Skeletal muscle satellite cell (primary cell): ENCODE results near the gene ADAMTSL2.

Experiments
- H3K27me3 ChIP-seq: 2 replicates; pipeline ENCODE4 v1.7.0; 2013; ENCODE audit warnings: low read length; ENCODE audit not compliant: control insufficient read depth, insufficient read depth
- H3K36me3 ChIP-seq: 2 replicates; pipeline ENCODE4 v1.7.0; 2013; ENCODE audit warnings: mild to moderate bottlenecking, control low read depth, low read length; ENCODE audit not compliant: insufficient read depth
- H3K4me1 ChIP-seq: 2 replicates; pipeline ENCODE4 v1.7.0; 2013; ENCODE audit warnings: low read length; ENCODE audit not compliant: control insufficient read depth, insufficient read depth
- H3K4me2 ChIP-seq: 2 replicates; pipeline ENCODE4 v1.7.0; 2013; ENCODE audit warnings: mild to moderate bottlenecking, low read length
- H3K4me3 ChIP-seq: 2 replicates; pipeline ENCODE4 v1.7.0; 2013; ENCODE audit warnings: low read length
- H3K9ac ChIP-seq: 2 replicates; pipeline ENCODE4 v1.7.0; 2013; ENCODE audit warnings: mild to moderate bottlenecking, low read depth, low read length, moderate library complexity
- H3K9me3 ChIP-seq: replicated peaks from 2 replicates; pipeline ENCODE4 v1.7.0; 2013; ENCODE audit warnings: mild to moderate bottlenecking, control low read depth, low read length

Gene ADAMTSL2

DNA sequence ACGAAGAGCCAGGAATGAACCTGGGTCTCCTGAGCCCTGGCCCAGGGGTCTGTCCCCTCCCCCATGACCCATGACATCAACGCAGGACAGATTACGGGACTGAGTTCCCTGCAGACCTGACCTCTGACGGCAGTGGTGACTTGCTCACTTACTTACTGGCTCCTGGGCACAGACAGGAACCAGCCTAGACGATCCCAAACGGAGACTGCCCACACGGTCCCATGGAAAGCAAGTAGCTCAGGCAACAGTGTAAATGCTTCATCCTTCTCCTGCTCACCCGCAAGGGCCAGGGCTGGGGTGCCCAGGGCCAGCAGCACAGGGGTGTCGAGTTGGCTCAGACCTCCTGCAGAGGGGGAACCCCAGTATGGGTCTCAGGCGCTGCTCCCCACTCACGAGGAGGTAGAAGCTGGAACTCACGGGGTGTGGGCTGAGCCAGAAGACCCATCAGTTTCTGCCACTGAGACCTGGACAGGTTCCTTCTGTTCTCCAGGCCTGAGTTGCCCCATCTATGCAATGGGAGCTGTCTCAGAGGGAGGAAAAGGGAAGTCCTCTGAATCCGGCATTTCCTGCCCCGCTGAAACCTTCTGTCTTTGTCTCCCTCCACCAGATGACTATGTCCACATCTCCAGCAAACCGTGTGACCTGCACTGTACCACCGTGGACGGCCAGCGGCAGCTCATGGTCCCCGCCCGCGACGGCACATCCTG, 5.6 kb downstream of the ADAMTSL2 start:
- Histone ChIP-seq H3K36me3 (no peaks in the 10 kb centered on the region), H3K4me2 (peak overlapping the region; percentile 55), H3K4me3 (no peak overlapping the region), H3K27me3 (peaks cover 69% of the 10 kb centered on the region), H3K4me1 (no peaks in the 10 kb centered on the region), H3K9ac (no peak overlapping the region), H3K9me3 (no peaks in the 10 kb centered on the region)

DNA sequence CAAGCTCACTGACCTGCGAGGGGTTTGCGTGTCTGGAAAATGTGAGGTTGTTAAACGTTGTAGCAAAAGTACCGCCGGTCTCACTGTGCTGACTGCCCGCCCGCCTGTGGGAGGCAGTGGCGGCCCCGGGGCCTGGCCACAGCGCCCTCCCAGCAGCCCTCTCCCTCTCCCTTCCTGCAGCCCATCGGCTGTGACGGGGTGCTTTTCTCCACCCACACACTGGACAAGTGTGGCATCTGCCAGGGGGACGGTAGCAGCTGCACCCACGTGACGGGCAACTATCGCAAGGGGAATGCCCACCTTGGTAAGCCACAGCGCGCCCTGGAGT, 6.2 kb downstream of the ADAMTSL2 start:
- no peaks in the 10 kb centered on the region for H3K4me1 ChIP-seq
- no peaks in the 10 kb centered on the region for H3K36me3 ChIP-seq
- no peaks in the 10 kb centered on the region for H3K9me3 ChIP-seq
- H3K27me3 ChIP-seq = peaks cover 70% of the 10 kb centered on the region
- H3K4me2 ChIP-seq = no peak overlapping the region
- H3K4me3 ChIP-seq = no peak overlapping the region
- H3K9ac ChIP-seq = no peak overlapping the region

DNA sequence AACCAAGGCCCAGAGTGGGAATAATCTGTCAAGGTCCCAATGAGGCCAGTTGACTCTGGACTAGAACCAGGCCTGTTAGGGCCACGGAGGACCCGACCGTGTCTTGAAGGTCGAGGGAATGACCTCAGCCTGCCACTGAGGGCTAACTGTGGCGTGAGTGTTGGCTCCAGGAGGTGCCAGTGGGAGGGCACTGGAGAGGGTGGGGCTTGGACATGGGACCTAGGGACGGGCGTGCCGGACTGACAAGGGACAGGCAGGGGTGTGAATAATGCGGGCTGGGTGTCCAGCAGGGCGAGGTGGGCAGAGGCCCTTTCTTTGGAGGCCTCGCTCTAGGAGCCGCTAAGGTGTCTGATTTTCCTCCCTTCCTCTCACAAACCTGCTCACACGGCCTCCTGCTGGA, 7.5 kb downstream of the ADAMTSL2 start:
- Histone ChIP-seq H3K9me3 (no peaks in the 10 kb centered on the region), H3K4me2 (no peak overlapping the region), H3K4me3 (no peak overlapping the region), H3K27me3 (peaks cover 58% of the 10 kb centered on the region), H3K4me1 (no peaks in the 10 kb centered on the region), H3K9ac (no peak overlapping the region), H3K36me3 (no peaks in the 10 kb centered on the region)

DNA sequence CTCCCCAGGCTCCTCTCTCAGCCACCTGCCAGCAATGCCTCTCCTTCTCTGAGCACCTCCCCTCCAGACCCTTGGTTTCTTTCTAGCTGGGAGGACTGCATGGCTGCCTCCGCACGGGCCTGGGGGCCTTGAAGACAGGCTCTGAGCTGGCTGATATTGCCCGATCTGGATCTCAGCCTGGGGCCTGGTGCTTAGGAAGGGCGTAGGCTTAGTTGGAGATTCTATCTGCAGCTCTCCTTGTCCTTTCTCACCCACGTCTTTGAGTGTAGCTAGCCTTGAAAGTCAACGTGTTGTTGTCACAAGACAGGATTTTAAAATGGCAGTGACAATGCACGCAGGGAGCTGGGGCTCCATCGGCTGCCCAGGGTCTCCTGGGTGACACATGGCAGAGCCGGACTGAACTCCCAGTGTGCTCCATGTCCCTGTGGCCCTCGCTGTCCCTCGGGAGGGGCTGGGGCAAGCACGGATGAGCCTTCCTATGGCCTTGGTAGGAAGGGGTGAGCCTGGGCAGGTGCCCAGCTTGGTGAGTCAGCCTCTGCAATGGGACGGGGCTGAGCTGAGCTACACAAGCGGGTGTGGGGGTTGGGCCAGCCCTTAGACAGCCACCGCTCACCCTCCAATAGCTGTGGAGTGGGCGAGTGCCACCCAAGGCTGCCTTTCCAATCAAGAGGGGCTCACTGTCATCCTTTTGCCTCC, 9.4 kb downstream of the ADAMTSL2 start:
- Histone ChIP-seq H3K4me1 (no peaks in the 10 kb centered on the region), H3K27me3 (peaks cover 44% of the 10 kb centered on the region), H3K36me3 (no peaks in the 10 kb centered on the region), H3K4me2 (no peak overlapping the region), H3K9me3 (no peaks in the 10 kb centered on the region), H3K4me3 (no peak overlapping the region), H3K9ac (no peak overlapping the region)

DNA sequence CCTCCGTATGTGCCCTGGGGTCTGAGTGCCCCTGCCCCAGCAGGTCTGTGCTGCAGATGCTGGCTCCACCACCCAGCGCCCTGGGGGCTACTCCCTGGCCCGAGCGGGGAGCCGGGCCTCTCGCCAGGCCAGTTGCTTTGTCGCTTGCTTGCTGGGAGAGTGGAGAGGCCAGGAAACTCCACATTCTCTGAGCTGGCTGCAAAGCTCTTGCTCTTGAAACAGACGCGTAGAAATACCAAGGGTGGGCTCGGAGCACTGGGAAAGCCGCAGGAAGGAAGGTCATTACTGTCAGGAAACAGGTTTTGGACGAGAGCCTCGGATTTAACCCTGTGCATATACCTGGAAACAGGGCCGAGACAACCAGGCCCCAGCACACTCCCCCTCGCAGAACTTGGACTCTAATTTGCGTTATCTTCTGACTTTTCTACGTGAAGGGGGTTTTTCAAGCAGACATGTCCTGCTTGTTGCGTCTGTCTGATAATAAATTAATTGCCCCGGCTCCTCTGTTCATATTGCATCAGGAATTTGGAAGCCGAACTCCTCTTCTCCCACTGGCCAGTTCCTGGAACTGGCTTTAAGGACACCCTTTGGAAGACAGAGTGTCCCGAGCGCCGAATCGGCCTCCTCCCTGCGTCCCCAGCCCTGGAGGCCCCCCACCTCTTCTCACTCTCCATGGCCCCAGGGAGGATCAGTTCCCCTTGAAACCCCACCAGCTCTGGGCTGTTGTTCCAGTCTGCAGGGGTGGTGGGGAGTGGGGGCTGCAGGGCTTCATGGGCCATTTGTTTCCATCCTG, 11.2 kb downstream of the ADAMTSL2 start:
- Histone ChIP-seq H3K36me3 (no peaks in the 10 kb centered on the region), H3K27me3 (peaks cover 43% of the 10 kb centered on the region), H3K4me1 (no peaks in the 10 kb centered on the region), H3K4me2 (no peak overlapping the region), H3K4me3 (no peak overlapping the region), H3K9ac (no peak overlapping the region), H3K9me3 (no peaks in the 10 kb centered on the region)

DNA sequence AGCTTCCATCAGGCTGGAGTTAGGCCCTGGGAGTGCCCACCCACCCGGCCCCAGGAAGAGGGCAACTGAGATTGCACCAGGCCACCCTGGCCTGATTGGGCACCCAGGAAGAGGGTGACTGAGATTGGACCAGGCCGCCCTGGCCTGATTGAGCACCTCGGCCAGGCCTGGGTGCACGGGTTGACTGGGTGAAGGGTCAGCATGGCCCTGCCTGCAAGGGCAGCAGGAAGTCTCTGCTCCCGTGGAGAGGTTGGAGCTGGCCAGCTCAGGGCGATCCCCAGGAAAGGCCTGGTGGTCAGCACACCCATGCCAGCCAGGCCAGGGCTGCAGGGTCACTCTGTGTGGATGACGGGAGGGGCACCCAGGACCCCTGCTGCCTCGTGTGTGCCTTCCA, 11.8 kb downstream of the ADAMTSL2 start:
- Histone ChIP-seq H3K4me1 (no peaks in the 10 kb centered on the region), H3K27me3 (peaks cover 49% of the 10 kb centered on the region), H3K4me2 (no peak overlapping the region), H3K9me3 (no peaks in the 10 kb centered on the region), H3K9ac (no peak overlapping the region), H3K4me3 (no peak overlapping the region), H3K36me3 (no peaks in the 10 kb centered on the region)

DNA sequence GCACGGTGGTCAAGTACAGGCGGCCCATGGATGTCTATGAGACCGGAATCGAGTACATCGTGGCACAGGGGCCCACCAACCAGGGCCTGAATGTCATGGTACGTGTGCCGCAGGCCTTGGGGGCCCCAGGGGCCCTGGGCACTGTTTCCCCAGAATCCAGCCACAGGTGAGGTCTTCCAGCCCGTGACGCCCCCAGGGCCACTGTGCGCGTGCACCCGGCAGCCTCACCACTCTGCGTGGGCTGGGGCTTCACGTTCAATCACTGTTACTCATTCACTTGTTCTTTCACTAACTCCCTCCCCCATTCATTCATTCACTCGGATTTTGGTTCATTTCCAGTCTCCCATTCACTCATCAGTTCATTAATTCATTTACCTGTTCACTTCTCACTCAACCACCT, 12.6 kb downstream of the ADAMTSL2 start:
- H3K9ac ChIP-seq = no peak overlapping the region
- H3K4me2 ChIP-seq = no peak overlapping the region
- no peaks in the 10 kb centered on the region for H3K9me3 ChIP-seq
- no peak overlapping the region for H3K4me3 ChIP-seq
- H3K36me3 ChIP-seq = no peaks in the 10 kb centered on the region
- peaks cover 45% of the 10 kb centered on the region for H3K27me3 ChIP-seq
- no peaks in the 10 kb centered on the region for H3K4me1 ChIP-seq

DNA sequence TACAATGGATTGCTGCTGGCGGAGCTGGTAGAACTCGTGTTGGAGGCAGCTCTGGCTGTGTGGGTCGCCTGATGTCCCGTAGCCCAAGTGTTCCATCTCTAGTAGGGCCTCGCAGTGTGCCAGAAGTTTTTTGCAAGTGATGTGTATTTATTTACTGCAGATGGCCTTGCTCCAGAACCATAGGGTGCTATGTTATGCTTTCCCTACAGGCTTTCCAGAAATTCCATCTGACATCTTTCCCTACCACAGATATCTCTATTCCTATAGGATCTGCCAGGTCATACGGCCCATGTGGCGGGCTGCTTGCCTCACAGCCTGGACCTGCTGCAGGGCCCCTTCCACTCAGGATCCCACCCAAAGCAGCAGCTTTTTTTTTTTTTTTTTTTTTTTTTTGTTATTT, 16.9 kb downstream of the ADAMTSL2 start:
- H3K4me1 ChIP-seq = no peaks in the 10 kb centered on the region
- H3K4me2 ChIP-seq = no peak overlapping the region
- no peaks in the 10 kb centered on the region for H3K9me3 ChIP-seq
- H3K36me3 ChIP-seq = no peaks in the 10 kb centered on the region
- no peak overlapping the region for H3K4me3 ChIP-seq
- H3K9ac ChIP-seq = no peak overlapping the region
- peaks cover 32% of the 10 kb centered on the region for H3K27me3 ChIP-seq

DNA sequence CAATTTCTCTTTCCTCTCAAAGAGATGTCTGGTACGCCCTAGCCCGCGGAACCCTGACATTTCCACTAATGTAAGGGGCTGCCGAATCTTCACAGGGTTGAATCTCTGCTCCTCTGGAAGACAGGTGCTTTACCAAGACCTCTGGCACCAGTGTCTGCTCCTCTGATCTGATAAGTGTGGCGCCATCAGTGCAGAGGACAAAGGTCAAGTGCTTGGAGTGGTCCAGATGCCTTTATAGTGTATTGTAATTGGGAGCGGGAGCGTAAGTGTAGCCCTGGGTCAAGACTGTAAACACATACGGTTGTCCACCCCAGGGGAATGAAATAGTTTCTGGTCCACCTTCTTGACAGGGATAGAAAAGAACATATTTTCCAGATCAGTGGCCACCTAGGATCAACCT, 17.7 kb downstream of the ADAMTSL2 start:
- Histone ChIP-seq H3K27me3 (peaks cover 32% of the 10 kb centered on the region), H3K4me2 (no peak overlapping the region)

DNA sequence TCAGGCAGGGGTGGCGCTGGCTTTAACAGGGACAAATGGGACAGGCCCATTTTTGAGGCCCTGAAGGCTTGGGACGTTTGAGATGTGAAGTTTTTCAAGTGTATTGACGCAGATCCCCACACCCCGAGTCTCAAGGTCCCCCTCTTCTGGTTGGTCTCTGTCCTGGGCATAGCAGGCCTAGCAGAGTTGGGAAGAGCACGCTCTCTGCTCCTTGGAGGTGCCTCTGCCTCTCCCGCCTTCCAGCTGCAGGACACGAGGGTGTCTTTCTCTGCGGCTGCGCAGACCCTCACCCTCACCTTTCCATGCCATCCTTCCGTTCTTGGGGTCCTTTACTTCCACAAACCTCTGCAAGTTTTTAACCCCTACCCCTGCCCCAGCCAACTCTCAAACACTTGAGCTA, 18.6 kb downstream of the ADAMTSL2 start:
- Histone ChIP-seq H3K4me1 (peaks cover 4% of the 10 kb centered on the region), H3K27me3 (peaks cover 29% of the 10 kb centered on the region), H3K9me3 (no peaks in the 10 kb centered on the region), H3K4me2 (no peak overlapping the region), H3K9ac (no peak overlapping the region), H3K4me3 (no peak overlapping the region), H3K36me3 (no peaks in the 10 kb centered on the region)

More for the DNA sequence above, 17.7 kb downstream of the ADAMTSL2 start:
- Histone ChIP-seq H3K4me1 (no peaks in the 10 kb centered on the region), H3K4me3 (no peak overlapping the region), H3K36me3 (no peaks in the 10 kb centered on the region), H3K9ac (no peak overlapping the region), H3K9me3 (no peaks in the 10 kb centered on the region)

DNA sequence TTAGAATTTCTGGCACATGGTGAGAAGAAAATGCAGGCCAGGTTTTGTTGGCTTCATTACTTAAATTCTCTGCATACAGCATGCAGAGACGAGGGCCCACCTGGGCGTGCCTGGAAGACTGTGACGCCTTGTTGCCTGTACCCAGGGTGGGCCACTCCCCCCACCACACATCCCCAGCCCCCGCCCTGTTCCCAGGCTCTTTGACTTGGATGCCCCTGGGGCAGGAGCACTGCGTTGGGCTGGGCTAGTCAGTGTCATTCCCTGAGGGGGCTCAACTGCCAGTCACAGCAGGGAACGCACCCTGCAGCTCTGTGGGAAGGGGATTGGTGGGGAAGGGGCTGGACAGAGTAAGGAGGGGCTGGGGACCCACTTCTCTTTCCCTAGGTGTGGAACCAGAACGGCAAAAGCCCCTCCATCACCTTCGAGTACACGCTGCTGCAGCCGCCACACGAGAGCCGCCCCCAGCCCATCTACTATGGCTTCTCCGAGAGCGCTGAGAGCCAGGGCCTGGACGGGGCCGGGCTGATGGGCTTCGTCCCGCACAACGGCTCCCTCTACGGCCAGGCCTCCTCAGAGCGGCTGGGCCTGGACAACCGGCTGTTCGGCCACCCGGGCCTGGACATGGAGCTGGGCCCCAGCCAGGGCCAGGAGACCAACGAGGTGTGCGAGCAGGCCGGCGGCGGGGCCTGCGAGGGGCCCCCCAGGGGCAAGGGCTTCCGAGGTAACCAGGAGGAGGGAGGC, 19.6 kb downstream of the ADAMTSL2 start:
- Histone ChIP-seq H3K36me3 (no peaks in the 10 kb centered on the region), H3K9ac (no peak overlapping the region), H3K4me2 (no peak overlapping the region), H3K9me3 (no peaks in the 10 kb centered on the region), H3K27me3 (peaks cover 29% of the 10 kb centered on the region), H3K4me1 (peaks cover 14% of the 10 kb centered on the region), H3K4me3 (no peak overlapping the region)
